Fibroblast of pulmonary artery (primary cell): ENCODE data around the gene GASK1B.
A peak's percentile ranks its signal among the peaks of the same experiment; 100 is the strongest.

Experiments
- DNase-seq: peaks from one replicate; pipeline ENCODE4 v3.0.0-alpha.2; 2010; ENCODE audit warnings: low read depth
- H3K4me3 ChIP-seq: replicated peaks from 2 replicates; pipeline ENCODE4 v1.5.1; 2011; ENCODE audit warnings: low read depth, mild to moderate bottlenecking, control low read depth, low read length, moderate library complexity
- TF ChIP-seq, protein P1 (sequence below): IDR thresholded peaks from 2 replicates; pipeline ENCODE4 v1.5.1; 2011; ENCODE audit warnings: mild to moderate bottlenecking, control low read depth, low read length, inconsistent platforms; ENCODE audit errors: missing control alignments

The GASK1B gene

DNA sequence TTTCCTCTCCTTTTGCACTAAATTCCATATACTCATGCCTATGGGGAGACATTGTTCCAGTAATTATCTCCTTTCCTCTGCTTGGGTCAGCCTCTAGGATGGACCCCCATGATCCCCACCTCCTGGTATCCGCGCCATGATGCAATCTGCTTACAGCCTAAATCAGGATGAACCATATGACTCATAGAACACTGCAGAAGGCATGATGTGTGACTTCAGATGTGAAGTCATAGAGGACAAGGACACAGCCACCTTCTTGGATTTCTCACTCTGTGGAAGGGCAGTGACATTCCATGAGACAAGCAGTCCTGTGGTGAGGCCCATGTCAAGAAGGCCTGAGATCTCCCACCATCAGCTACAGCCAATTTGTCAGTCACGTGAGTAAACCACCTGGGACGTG is 28.5 kb upstream of the GASK1B start:
- H3K4me3 ChIP-seq: no peak overlapping the region
- no peak for DNase-seq
- TF ChIP-seq, protein P1, sequence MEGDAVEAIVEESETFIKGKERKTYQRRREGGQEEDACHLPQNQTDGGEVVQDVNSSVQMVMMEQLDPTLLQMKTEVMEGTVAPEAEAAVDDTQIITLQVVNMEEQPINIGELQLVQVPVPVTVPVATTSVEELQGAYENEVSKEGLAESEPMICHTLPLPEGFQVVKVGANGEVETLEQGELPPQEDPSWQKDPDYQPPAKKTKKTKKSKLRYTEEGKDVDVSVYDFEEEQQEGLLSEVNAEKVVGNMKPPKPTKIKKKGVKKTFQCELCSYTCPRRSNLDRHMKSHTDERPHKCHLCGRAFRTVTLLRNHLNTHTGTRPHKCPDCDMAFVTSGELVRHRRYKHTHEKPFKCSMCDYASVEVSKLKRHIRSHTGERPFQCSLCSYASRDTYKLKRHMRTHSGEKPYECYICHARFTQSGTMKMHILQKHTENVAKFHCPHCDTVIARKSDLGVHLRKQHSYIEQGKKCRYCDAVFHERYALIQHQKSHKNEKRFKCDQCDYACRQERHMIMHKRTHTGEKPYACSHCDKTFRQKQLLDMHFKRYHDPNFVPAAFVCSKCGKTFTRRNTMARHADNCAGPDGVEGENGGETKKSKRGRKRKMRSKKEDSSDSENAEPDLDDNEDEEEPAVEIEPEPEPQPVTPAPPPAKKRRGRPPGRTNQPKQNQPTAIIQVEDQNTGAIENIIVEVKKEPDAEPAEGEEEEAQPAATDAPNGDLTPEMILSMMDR: no peak

- no peak for DNase-seq
- no peak overlapping the region for H3K4me3 ChIP-seq
- TF ChIP-seq, protein P1: no peak
These were observed 27.4 kb upstream of the GASK1B start for GRCh38 chr4:158200214-158200613.

DNA sequence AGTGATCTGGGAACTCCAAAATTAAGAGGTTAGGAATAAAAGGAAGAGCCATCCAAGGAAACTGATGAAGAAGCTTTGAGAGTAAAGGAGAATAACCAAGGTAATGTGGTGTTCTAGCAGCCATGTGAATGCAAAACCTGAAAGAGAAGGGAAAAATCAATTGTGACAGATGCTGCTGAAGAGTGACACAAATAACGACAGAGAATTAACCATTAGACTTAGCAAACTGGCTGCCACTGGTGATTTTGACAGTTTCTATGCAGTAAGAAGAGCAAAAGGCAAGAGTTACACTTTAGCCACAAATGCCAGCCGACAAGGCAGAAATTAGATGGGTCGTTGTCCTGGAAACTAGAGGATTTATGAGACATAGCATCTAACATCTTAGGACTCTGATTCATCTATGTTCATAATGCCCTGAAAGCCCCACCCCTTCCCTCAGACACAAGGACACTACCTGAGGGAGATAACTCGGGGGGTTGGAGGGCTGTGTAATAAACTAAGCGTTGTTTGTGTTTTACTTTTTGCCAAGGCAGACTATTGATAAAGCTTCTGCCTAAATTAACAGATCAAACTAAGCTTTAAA is 24.5 kb upstream of the GASK1B start:
- H3K4me3 ChIP-seq: no peak overlapping the region
- no peak for DNase-seq
- TF ChIP-seq, protein P1: no peak

GRCh38 chr4:158195297-158195696 is 22.5 kb upstream of the GASK1B start:
- TF ChIP-seq, protein P1: no peak
- no peak overlapping the region for H3K4me3 ChIP-seq
- DNase-seq: no peak

DNA sequence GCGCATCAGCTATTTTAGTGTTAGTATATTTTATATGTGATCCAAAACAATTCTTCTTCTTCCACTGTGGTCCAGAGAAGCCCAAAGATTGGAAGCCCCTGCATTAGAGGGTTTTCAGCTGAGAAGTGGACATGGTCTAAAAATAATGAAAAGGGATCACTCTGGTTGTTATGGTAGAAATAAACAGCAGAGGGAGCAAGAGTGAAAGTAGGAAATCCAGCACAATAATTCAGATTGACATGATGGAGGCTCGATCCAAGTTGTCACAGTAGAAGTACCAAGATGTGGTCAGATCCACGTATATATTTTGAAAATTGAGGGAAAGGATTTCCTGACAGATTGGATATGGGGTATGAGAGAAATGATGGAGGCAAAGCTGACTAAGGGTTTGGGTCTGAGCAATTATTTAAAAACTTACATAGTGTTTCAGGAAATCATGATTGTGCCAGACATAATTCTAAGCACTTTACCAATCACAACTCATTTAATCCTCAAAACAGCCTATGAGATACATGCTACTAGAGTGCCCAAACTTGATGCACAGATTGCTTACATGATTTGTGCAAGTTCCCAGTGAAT is 20.4 kb upstream of the GASK1B start:
- no peak overlapping the region for H3K4me3 ChIP-seq
- peak; percentile 52 for DNase-seq
- TF ChIP-seq, protein P1: peak; percentile 66

GRCh38 chr4:158192439-158193158 is 19.8 kb upstream of the GASK1B start:
- no peak overlapping the region for H3K4me3 ChIP-seq
- TF ChIP-seq, protein P1: no peak
- DNase-seq: no peak

DNA sequence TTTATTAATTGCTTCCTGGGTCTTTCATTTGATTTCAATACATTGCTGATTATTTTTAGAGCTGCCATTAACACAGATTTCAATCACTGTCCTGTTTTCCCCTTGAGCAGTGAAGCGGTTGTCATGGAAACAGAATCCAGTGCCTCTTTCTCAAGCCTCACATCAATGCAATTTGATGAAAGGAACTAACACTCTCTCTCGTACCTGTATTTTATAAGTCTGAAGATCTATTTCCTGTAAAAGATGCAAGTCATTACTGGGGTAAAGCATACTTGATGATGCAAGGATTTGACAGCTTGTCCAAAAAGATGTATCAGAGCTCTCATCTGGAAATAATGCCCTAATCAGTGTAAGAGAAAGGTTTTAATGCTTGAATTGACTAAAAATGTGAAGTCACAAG is 17.9 kb upstream of the GASK1B start:
- DNase-seq: no peak
- TF ChIP-seq, protein P1: no peak
- H3K4me3 ChIP-seq: no peak overlapping the region
